PFSK-1 (cell line): ENCODE data around the gene ARL14EPL.

ENCODE experiments used
- FOXP2 ChIP-seq: optimal IDR thresholded peaks from 2 replicates; pipeline ENCODE3; 2011; ENCODE audit warnings: borderline replicate concordance, control low read depth, inconsistent platforms; ENCODE audit not compliant: insufficient read depth; ENCODE audit errors: extremely low read length, extremely low read depth
- POLR2AphosphoS5 ChIP-seq: IDR thresholded peaks from 2 replicates; pipeline ENCODE4 v1.6.1; 2012; ENCODE audit warnings: low read depth, mild to moderate bottlenecking, control low read depth, low read length, moderate library complexity
- REST ChIP-seq, 2 experiments: IDR thresholded peaks; 2 replicates each; pipeline versions ENCODE4 v1.6.1 to v1.8.0; 2011 to 2012; ENCODE audit warnings: low read depth in 2 of 2, low read length in 2 of 2, control low read depth in 1 of 2, inconsistent platforms in 1 of 2, mild to moderate bottlenecking in 1 of 2, moderate library complexity in 1 of 2; ENCODE audit not compliant: insufficient read depth in 1 of 2
- SIN3A ChIP-seq: IDR thresholded peaks from 2 replicates; pipeline ENCODE4 v1.6.1; 2012; ENCODE audit warnings: mild to moderate bottlenecking, low read length, moderate library complexity, borderline replicate concordance; ENCODE audit not compliant: insufficient read depth
- TAF1 ChIP-seq: IDR thresholded peaks from 2 replicates; pipeline ENCODE4 v1.6.1; 2012; ENCODE audit warnings: low read length, control low read depth, borderline replicate concordance; ENCODE audit not compliant: insufficient read depth

ARL14EPL gene

GRCh38 chr5:116011046-116011445, 21.2 kb upstream of the ARL14EPL start:
- TF ChIP-seq FOXP2 = no peak
- no peak for TF ChIP-seq TAF1
- TF ChIP-seq POLR2AphosphoS5 = no peak
- TF ChIP-seq REST (IDR thresholded peaks at IDR 0.05; ENCODE audit: insufficient read depth in 1 of 2, low read depth in 2 of 2, low read length in 2 of 2) = no peak
- no peak for TF ChIP-seq SIN3A

GRCh38 chr5:116013207-116013785, 19.0 kb upstream of the ARL14EPL start:
- no peak for TF ChIP-seq REST (IDR thresholded peaks at IDR 0.05; ENCODE audit: insufficient read depth in 1 of 2, low read depth in 2 of 2, low read length in 2 of 2)
- TF ChIP-seq TAF1 = no peak
- no peak for TF ChIP-seq POLR2AphosphoS5

GRCh38 chr5:116013936-116014335, 18.3 kb upstream of the ARL14EPL start:
- TF ChIP-seq POLR2AphosphoS5 = no peak
- no peak for TF ChIP-seq TAF1
- TF ChIP-seq FOXP2 = no peak
- no peak for TF ChIP-seq SIN3A
- TF ChIP-seq REST (IDR thresholded peaks at IDR 0.05; ENCODE audit: insufficient read depth in 1 of 2, low read depth in 2 of 2, low read length in 2 of 2) = no peak

- no peak for TF ChIP-seq TAF1
- TF ChIP-seq SIN3A = no peak
- TF ChIP-seq REST (IDR thresholded peaks at IDR 0.05; ENCODE audit: insufficient read depth in 1 of 2, low read depth in 2 of 2, low read length in 2 of 2) = no peak
- no peak for TF ChIP-seq POLR2AphosphoS5
- no peak for TF ChIP-seq FOXP2
Observed at GRCh38 chr5:116023619-116024018, 8.7 kb upstream of the ARL14EPL start.

- TF ChIP-seq TAF1 = no peak
Observed at GRCh38 chr5:116025866-116026265, 6.4 kb upstream of the ARL14EPL start.
